ENCODE results near the gene RNF149.
A peak's percentile ranks its signal among the peaks of the same experiment; 100 is the strongest.

Gene RNF149

DNA sequence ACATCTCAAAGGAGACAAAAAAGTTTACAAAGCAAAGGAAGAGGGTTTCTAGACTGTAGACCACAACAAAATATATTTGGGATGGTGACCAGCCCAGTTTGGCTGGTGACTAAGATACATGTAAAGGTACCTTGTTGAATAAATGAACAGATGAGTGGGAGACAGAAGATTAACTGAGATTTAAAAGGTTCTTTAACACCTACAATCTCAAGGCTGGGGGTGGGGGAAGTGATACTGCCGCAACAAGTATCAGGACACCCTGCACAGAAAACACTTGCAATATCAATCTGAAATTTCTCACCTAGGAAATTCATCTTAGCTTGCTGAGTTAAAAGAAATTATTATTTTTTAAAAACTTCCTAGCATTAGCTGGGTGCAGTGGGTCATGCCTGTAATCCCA lies 8.3 kb downstream of the RNF149 start:
- DNase-seq (ENCODE audit: extremely low spot score, insufficient read length, low read depth) (no peak), FAIRE-seq (no peak)

DNA sequence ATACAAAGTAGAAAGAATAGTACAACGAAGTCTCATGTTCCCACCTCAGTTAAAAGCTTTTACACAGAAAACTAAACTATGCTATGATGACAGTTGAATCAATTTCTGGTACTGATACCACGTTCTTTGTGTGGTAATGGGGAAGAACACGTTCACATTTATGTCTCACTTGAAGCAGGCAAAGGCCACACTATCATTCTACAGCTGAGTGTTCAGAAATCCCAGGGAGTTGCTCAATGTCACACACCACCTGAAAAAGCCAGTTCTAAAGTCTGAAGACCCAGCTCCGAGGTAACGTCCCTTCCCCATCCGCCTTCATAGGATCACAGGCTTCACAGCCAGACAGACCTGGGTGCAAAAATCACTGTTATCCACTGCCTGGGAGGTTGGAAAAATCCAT lies 8.9 kb downstream of the RNF149 start:
- FAIRE-seq (no peak), DNase-seq (ENCODE audit: extremely low spot score, insufficient read length, low read depth) (no peak)

DNA sequence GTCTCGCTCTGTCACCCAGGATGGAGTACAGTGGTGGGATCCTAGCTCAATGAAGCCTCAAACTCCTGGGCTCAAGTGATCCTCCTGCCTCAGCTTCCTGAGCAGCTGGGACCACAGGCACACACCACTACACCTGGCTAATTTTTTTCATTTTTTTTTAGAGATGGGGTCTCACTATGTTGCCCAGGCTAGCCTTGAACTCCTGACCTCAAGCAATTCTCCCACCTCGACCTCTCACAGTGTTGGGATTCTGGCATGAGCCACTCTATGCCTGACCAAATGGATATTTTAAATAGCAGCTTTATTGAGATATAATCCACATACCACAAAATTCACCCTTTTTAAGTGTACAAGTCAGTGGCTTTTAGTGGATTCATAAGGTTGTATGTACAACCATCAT lies 11.1 kb downstream of the RNF149 start:
- FAIRE-seq (no peak), DNase-seq (ENCODE audit: extremely low spot score, insufficient read length, low read depth) (no peak)

DNA sequence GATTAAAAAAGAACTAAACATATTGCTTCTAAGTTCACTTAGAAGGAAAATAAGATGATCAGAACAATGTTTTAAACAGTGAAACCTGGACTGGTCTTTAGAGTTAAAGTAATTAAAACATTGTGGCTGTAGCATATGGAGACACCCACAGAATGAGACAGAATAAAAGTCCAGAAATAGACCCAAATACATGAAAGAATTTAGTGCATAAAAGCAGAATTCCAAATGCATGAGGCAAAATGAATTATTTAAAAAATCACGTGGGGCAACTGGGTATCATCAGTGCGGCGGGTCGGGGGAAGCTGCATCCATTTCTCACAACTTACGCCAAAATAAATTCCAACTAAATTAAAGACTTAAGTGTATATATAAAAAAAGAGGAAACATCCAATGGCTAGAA lies 12.1 kb downstream of the RNF149 start:
- FAIRE-seq (no peak), DNase-seq (ENCODE audit: extremely low spot score, insufficient read length, low read depth) (no peak)

DNA sequence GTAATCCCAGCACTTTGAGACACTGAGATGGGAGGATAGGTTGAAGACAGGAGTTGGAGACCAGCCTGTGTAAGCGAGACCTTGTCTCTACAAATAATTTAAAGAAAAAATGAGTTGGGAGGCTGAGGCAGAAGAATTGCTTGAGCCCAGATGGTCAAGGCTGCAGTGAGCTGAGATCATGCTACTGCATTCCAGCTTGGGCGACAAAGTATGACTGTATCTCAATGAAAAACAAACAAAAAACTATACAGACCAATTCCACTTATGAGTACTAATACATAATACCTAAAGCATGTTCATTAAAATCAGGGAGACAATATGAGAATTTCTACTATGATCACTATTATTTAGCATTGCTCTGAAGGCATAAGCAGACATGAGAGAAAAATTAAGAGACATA lies 12.6 kb downstream of the RNF149 start:
- DNase-seq (ENCODE audit: extremely low spot score, insufficient read length, low read depth) = no peak
- no peak for FAIRE-seq

DNA sequence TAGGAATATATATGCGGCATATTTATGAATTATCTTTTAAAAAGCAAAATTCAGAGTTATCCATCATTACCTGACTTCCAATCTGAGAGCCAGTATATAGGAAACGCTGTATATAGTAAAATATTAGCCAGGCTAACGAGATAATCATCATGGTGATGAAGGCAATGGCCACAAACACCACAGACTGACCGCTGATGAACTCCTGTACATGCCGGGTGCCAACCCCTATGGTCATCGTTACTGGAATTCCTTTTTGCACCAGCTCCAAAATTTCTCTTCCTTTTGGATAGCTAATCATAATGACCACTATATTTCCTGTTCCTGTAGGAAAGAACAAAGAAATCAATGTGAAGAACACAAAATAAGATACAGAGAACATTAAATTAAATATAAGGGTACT lies 13.6 kb downstream of the RNF149 start:
- DNase-seq (ENCODE audit: extremely low spot score, insufficient read length, low read depth) (no peak), FAIRE-seq (no peak)

DNA sequence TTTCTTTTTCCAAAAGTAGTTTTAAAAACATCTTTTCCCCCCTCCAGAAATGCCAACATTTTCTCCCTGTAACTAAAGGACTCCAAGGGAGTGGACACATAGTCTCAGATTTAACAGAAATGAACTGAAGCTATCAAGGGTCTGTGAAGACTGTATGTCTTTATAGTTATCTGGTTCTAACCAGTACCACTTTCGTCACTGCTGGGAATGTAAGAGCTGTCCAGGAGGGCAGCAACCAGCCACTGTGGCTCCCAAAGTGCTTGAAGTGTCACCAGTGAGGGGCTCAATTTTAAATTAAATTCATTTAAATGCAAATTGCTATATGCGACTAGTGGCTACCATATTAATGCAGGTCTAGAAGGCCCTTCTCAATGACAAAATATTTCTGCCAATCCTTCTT lies 15.0 kb downstream of the RNF149 start:
- FAIRE-seq = no peak

DNA sequence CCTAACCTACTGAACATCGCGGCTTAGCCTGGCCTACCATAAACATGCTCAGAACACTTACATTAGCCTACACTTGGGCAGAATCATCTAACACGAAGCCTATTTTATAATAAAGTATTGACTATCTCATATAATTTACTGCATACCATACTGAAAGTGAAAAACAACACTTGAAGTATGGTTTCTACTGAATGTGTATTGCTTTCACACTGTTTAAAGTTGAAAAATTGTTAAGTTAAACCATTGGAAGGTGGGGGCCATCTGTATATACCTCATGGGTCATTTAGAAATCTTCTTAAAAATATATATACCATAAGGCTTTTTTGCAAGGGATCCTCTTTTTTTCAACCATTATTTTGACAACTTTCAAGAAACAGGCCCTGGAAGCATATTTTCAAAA lies 16.5 kb downstream of the RNF149 start:
- FAIRE-seq (no peak), DNase-seq (ENCODE audit: extremely low spot score, insufficient read length, low read depth) (no peak)

More for the DNA sequence above, 15.0 kb downstream of the RNF149 start:
- no peak for DNase-seq (ENCODE audit: extremely low spot score, insufficient read length, low read depth)

DNA sequence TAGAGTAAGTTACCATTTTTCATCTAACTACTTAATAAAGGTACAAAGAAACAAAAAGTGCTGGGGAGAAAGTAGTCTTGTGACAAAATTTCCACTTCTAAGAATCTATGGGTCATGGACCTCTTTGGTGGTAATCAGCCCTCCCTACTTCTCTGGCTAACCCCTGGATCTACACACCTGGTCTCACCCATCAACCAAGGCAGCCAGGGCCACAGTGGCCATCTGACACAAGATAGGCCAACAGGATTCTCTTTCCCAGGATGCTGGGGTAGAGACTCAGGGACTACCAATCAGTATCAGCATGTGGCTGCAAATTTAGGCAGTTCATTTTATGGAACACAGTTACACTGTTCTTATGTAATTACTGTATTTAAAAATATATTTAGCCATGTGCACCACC lies 17.8 kb downstream of the RNF149 start:
- FAIRE-seq (no peak), DNase-seq (ENCODE audit: extremely low spot score, insufficient read length, low read depth) (no peak)

DNA sequence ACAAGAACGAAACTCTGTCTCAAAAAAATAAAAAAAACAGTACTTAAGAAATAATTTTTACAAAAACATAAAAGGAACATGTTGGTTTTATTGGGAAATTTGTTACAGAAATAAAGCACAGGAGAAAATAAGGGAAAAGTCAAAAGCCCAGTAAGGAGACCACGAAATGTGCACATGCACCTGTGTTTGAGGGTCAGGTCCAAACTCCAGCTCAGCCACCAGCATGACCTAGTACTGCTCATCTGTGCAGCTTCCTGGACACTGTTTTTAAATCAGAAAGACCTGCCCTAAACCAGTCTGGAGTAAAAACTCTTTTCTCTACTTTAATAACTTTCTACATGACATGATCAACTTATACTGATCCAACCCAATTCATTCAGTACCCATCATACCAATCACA lies 21.2 kb downstream of the RNF149 start:
- FAIRE-seq (no peak), DNase-seq (ENCODE audit: extremely low spot score, insufficient read length, low read depth) (no peak)

DNA sequence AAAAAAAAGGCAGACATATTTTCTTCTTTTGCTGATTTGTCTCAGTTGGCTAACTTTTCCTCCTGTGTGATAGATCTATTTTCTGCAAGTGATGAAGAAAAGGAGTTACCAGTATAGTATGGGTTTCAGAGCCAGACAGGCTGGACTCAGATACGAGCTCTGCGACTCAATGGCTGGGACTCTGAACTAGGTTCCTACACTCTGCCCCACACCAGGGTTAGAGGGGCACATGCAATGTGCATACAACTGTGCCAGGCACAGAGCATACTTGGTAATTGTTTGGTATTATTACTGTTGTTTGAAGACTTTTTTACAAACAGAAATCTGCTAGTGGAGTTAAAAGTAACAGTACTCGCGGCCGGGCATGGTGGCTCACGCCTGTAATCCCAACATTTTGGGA lies 21.8 kb downstream of the RNF149 start:
- DNase-seq (ENCODE audit: extremely low spot score, insufficient read length, low read depth) = no peak
- no peak for FAIRE-seq

DNA sequence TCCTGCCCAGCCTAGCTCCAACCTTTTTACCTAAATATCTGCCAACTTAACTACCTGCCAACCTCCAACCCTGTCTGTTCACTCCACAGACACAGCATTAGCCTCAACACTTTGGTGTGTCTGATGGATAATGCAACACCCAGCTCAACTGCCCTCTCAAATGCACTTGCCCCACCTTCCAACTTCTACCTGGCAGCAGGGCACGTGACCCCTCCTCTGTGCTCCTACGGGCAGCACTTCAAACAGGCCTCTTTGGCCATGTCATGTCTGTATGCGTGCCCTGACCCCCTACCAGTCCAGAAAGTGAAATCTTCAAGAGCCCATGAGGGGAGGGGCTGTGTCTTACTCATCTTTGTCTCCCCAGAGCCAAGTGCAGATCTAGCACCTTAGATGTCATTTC lies 25.5 kb downstream of the RNF149 start:
- no peak for FAIRE-seq
- DNase-seq (ENCODE audit: extremely low spot score, insufficient read length, low read depth) = no peak

DNA sequence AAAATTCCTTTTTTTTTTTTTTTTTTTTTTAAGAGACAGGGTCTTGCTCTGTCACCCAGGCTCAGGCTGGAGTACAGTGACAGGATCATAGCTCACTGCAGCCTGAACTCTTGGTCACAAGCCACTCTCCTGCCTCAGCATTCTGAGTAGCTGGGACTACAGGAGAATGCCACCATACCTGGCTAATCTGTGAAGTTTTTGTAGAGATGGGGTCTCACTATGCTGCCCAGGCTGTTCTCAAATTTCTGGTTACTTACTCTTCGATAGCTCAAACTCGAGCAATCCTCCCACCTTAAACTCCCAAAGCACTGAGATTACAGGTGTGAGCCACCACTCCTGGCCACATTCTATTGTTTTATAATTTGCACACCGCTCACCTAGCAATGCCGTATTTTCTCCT lies 27.0 kb downstream of the RNF149 start:
- no peak for DNase-seq (ENCODE audit: extremely low spot score, insufficient read length, low read depth)
- FAIRE-seq = no peak

DNA sequence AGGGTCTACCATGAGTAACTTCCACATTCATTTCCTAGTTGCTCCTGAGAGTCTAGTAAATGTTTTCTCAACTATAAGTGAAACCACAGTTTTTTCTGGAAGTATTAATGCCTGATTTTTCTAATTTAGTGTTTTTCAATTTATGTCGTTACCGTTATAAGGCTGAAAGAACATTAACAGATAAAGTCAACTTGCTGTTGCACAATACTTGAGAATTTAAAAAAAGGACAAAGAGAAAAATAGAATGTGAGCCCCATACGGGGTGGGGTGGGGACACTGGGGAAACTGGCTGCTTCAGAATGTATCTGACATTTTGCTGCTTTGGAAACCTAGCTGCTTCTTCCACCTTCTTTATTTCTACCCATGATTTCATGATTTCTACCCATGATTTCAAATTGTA lies 29.6 kb downstream of the RNF149 start:
- DNase-seq (ENCODE audit: extremely low spot score, insufficient read length, low read depth) = no peak
- FAIRE-seq = no peak

DNA sequence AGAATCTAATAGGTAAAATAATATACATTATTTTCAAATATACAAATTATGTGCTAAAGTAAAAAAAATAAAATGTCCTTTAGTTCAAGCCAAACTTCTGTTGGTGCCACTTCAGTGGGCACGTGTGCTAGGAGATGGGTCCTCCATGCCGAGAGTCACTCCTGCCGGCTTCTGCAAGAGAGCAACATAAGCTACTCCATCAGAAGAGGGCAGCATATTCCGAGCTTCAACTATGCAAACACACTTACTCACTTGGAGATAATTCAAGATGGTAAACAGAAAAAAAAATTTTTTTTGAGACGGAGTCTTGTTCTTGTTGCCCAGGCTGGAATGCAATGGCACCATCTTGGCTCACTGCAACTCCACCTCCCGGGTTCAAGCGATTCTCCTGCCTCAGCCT lies 31.4 kb downstream of the RNF149 start:
- DNase-seq (ENCODE audit: extremely low spot score, insufficient read length, low read depth) = no peak
- FAIRE-seq = no peak

DNA sequence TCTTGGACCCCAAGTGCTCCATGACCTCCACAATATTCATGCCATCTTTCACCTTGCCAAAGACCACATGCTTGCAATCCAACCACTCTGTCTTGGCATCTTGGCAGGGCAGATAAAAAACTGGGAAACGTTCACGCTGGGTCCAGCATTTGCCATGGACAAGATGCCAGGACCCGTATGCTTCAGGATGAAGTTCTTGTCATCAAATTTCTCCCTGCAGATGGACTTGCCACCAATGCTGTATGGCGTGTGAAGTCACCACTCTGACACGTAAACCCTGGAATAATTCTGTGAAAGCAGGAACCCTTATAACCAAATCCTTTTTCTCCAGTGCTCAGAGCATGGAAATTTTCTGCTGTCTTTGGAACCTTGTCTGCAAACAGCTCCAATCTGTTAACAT lies 34.4 kb downstream of the RNF149 start:
- DNase-seq (ENCODE audit: extremely low spot score, insufficient read length, low read depth) (no peak), FAIRE-seq (no peak)

DNA sequence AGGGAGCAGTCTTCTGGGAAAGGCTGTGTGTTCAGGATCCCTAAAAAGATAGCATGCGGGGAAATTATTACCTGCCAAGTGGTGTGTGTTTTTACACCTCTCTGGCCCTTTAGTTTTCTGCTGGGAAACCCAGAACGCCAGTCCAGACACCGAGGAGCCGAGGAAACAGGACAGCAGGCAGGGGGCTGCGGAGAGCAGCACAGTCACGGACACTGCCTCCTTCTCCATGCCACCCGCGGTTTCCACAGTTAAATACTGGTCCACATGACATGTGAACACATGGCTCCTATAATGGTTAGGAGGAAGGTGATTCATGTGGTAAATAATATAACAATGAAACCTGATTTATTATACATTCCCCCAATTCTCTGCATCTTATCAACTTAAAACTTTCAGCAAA lies 35.4 kb downstream of the RNF149 start:
- no peak for DNase-seq (ENCODE audit: extremely low spot score, insufficient read length, low read depth)
- FAIRE-seq = no peak

DNA sequence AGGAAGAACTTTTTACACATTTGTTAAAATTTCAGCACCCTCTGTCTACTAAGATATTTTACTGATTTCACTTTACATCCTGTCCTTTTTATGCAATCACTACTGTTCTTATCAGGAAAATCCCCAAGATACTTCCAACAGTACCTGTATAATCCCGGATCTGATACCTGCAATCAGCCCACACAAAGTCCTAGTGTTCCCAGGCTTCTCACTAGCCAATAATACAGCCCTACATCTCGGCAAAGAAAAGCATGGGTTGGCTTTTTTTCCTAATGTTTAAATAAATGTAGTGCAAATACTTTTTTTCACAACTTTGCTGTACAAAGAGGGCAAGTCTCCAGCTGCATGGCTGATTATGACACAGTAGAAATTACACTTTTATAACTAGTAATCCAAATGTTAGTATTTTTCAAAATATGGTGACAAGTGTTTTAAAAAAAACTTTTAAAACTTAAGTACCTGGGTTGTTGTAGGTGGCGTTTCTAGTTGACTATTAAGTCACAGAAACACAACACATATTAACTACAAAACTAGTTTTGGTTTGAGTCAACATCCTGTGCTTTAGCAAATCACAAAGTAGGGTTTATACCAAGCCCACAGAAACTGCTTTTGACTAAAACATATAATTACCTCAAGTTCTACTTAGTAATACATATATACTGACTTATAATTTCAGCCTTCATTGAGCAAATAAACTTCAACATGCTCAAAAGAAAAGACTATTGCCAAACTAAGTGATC lies 36.3 kb downstream of the RNF149 start:
- DNase-seq (ENCODE audit: extremely low spot score, insufficient read length, low read depth) (peak; percentile 48), FAIRE-seq (peak; percentile 91)

DNA sequence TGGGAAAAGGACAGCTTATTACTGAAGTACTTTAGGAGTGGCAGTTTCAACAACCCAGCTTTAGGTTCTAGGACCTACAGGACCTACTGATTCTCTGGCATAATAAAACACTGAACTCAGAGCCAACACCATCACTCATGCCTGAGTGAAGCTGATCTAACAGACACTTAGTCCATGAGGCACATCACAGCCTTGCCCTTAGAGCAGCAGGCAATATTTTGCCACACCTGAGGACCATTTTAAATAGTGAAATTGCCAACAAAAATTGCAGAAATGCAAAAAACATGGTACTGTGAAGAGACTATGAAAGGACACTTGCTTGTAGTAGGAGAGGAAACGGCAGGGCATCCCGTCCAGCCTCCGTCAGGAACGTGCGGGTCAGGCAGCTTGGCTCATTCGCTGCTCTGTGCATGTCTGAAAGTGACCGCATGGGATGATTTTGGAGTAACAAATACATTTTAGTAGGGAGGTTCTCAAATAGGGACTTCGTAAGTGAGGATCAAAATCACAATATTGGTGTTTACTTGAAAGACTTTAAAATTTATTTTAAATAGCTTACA lies 37.7 kb downstream of the RNF149 start:
- no peak for DNase-seq (ENCODE audit: extremely low spot score, insufficient read length, low read depth)
- FAIRE-seq = no peak

DNA sequence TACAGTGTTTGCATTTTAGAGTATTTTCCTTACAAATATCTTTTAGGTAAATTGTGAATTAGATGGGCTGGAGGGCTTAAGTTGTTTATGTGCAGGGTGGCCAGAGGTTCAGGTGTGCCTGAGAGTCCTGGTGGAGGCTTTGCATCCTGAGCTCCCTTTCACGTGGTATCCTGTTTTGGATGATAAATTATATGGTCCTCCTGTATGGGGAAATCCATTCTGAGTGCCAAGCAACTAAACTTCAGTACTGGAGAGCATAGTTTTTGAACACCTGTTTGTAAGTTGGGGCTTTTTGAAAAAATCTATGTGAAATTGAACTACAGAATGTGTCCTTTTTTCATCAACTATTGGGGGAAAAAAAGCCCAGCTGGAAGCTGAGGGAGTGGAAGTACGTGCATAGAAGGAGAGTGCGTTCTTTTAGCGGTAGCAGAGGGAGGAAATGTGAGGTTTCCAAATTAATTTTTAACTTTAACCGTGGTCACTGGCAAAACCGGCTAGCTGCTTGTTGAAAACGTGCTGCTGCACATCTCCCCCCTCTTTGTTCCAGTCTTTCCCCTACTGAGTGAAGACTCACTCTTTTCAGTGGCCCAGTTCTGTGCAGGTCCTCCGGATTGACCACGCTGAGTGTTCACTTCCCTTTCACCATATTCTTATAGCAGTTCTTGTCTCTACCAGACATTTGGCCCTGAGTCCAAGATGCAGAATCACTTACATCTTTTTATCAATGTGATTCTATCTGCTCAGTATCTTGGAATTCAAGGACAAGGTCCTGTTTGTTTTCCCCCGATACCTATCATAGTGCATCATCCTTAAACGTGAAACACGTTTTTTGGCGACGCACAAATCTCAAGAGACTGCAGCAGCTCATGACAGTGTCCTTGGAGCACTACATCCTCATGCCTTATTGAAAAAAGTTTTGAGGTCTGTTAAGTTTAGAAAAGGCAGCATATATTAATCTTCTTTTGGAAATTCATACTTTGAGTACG lies 40.5 kb downstream of the RNF149 start:
- peak; percentile 86 for FAIRE-seq
- no peak for DNase-seq (ENCODE audit: extremely low spot score, insufficient read length, low read depth)

DNA sequence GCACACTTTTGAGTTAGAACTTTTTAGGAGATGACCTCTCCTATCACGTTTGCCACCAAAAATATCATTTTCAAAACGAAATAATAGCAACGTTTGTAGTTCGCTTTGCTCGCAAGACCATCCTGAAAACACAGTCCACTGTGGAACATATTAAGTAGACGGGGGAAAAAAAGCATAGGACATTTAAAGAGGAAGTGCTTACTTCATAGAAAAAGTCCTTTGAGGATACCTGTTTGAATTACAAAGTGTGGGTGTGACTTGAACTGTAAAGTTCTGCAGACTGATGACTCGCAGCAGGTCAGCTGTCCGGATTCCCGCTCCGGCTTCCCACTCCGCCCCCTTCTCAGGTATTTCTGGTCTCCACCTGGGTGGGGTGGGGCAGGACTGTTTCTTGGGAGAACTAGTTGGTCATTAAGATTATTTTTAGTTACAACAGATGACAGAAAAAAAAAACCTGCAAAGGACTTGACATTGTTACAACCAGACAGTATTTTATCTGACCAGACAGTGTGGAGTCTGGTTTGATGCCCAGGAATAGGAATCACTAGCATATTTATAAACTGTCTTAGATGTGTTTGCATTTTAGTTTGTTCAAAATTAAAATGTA lies 42.5 kb downstream of the RNF149 start:
- no peak for FAIRE-seq

More for the DNA sequence above, 42.5 kb downstream of the RNF149 start:
- DNase-seq (ENCODE audit: extremely low spot score, insufficient read length, low read depth) = no peak
